Coronary artery (tissue), 2 donors: ENCODE results near the gene PDK1.
A peak's percentile ranks its signal among the peaks of the same experiment; 100 is the strongest.

Experiments used
- DNase-seq: peaks from one replicate; pipeline ENCODE4 v3.0.0-alpha.2; 2017; ENCODE audit warnings: low spot score
- H3K27ac ChIP-seq, 2 donors: fragments of 200-600 bp; sonication (generic); one replicate each; pipeline ENCODE4 v1.5.1; 2016 to 2019
- H3K4me3 ChIP-seq: fragments of 200-600 bp; sonication (generic); 2 replicates; pipeline ENCODE4 v1.5.1; 2016; ENCODE audit warnings: mild to moderate bottlenecking, moderate library complexity
- TF ChIP-seq, protein P1 (sequence below): fragments of 200-600 bp; sonication (generic); IDR thresholded peaks from one replicate; pipeline ENCODE4 v1.5.1; 2019; ENCODE audit warnings: antibody characterized with exemption

Gene PDK1

DNA sequence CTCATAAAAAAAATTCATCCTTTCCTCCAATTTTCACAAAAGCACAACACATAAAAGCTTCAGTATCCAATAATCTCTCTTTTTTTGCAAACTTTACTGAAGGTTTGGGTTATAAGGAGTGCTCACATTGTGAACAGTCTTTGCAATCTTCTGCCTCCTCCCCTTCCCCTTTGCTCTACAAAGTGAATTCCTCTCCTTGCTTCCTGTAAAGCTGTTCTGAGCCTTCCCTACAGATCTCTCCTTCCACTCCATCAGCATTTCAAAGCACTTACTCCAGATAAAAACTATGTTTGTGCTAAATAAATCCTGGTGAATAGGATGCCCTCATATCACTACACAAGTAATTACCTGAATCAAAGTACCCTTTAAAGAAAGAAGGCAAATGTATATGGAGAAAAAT, 4.6 kb upstream of the PDK1 start:
- TF ChIP-seq, protein P1, sequence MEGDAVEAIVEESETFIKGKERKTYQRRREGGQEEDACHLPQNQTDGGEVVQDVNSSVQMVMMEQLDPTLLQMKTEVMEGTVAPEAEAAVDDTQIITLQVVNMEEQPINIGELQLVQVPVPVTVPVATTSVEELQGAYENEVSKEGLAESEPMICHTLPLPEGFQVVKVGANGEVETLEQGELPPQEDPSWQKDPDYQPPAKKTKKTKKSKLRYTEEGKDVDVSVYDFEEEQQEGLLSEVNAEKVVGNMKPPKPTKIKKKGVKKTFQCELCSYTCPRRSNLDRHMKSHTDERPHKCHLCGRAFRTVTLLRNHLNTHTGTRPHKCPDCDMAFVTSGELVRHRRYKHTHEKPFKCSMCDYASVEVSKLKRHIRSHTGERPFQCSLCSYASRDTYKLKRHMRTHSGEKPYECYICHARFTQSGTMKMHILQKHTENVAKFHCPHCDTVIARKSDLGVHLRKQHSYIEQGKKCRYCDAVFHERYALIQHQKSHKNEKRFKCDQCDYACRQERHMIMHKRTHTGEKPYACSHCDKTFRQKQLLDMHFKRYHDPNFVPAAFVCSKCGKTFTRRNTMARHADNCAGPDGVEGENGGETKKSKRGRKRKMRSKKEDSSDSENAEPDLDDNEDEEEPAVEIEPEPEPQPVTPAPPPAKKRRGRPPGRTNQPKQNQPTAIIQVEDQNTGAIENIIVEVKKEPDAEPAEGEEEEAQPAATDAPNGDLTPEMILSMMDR: no peak
- no peak overlapping the region for H3K4me3 ChIP-seq
- H3K27ac ChIP-seq: no peak overlapping the region
- DNase-seq: no peak

- TF ChIP-seq, protein P1: no peak
- Histone ChIP-seq H3K27ac (no peak overlapping the region), H3K4me3 (no peak overlapping the region)
- no peak for DNase-seq
Measured at GRCh38 chr2:172552547-172553291, 3.2 kb upstream of the PDK1 start.

GRCh38 chr2:172554352-172555271, 1.3 kb upstream of the PDK1 start:
- Histone ChIP-seq H3K4me3 (peak overlapping the region; percentile 86), H3K27ac (peak overlapping the region; percentile 92)
- TF ChIP-seq, protein P1: no peak
- DNase-seq: no peak

GRCh38 chr2:172555272-172555521, 693 bp upstream of the PDK1 start:
- no peak for DNase-seq
- Histone ChIP-seq H3K4me3 (peak overlapping the region; percentile 86), H3K27ac (peak overlapping the region; percentile 92)
- TF ChIP-seq, protein P1: no peak

DNA sequence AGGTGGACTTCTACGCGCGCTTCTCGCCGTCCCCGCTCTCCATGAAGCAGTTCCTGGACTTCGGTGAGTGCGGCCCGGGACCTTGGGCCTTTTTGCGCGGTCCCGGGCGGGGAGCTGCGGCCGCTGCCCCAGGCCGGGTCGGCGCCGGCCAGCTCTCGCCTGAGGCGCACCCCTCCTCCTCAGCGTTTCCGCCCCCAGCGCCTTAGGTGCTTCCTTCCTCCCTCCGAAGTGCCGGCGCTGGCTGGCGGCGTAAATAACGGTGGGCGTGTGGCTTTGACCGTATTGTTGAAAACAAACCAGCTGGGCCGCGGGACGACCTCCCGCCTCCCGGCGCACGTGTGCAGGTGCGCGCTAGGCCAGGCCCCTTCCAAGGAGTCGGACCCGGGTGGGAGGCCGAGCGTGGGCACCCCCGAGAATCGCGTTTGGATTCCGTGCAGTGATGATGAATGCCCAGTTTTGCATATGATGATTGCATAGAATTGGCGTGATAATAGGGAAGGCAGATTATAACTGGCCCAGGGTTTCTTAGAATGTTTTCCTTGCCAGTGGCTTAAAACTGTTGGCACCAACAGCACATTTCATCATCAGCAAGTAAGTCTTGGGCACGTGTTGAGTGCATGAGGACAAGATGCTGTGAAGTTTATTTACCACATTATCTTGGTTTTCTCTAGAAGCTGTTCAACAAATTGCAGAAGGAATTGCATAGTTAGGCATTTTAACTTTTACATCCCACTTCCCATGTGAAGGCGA, 569 bp downstream of the PDK1 start:
- TF ChIP-seq, protein P1: no peak
- DNase-seq: peak; percentile 77
- peak overlapping the region; percentile 86 for H3K4me3 ChIP-seq
- H3K27ac ChIP-seq: peak overlapping the region; percentile 92

- H3K27ac ChIP-seq: no peak overlapping the region
- DNase-seq: no peak
- TF ChIP-seq, protein P1: no peak
- no peak overlapping the region for H3K4me3 ChIP-seq
Measured at GRCh38 chr2:172558372-172558771, 2.5 kb downstream of the PDK1 start.
